ENCODE data around the gene GPR137.
"Not testable (repeated sequence)": the region's sequence is repeated elsewhere in the genome, so short reads cannot be mapped to it uniquely, and the experiment has no call there.

Gene GPR137

DNA sequence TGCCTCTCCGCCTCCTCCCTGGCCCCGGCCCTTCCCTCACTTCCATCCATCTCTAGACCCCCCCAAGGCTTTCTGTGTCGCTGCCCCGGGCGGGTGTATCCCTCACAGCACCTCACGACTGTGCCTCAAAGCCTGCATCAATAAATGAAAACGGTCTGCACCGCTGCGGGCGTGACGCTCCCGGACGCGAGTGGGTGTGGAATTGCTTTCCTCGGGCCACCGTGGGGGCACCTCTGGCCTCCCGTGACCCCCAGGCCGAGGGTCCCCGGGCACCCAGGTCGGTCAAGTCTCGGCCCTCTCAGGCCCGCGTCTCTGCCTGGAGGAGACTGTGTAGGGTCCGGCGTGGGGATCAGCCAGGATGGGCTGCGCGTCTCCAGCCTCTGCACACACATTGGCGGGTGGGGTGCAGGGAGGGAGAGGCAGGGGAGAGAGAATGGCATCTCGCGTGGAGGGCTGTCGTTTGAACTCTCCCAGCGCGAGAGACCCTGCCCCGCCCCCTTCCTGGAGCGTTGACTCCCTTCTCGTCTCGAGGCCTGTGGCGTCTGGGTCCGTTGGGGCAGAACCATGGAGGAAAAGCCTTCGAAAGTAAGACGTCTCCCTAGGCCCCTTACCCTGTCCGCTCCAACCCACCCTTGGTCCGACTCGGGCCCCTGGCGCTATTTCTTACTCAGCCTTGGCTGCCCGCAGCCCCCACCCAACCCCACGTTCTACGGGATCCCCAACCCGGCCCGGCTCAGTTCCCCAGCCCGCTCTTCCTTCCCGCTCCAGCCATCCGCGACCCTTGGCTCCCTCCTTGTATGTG lies 14.4 kb downstream of the GPR137 start, which contains the start of gene CATSPERZ:
Gene CATSPERZ (plus strand): TSS at position 512 of the 802 bp plus-strand sequence. CDS start 53 bp downstream, at position 565.
- no peak for DNase-seq (ENCODE audit: low read depth in 1 of 2, low spot score in 1 of 2)

DNA sequence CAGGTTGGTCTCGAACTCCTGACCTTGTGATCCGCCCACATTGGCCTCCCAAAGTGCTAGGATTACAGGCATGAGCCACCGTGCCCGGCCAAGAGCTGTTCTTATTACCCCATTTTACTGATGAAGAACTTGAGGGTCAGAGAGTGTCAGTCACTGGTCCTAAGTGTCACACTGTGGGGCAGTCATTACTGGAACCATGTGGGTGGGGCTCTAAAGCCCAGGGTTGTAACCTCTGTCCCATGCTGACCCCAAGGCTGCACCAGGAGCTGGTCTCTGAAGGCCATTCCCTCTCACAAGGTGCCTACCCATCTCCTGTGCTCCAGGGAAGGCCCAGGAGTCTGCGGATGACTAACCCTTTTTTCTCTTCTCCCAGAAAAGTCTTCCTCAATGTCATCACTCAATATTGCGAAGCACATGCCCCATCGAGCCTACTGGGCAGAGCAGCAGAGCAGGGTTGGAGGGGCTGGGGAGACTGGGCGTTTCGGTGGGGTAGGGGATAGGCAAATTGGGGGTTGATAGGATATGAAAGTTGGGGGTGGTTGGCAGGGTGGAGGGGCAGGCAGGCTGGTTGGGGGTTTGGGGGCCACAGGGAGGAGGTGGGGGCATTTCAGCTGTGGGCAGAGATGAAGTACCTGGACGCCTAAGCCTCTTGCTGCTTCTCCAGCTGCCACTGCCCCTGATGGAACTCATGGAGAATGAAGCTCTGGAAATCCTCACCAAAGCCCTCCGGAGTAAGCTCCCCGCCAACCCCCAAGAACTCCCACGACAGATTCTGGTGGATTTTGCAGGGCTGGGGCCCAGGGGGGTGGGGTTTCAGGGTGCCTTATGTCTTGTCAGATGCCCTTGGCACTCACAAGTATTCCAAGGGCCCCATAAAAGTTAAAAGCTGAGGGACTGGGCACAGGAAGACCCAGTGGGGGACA lies 17.7 kb downstream of the GPR137 start:
- no peak for DNase-seq (ENCODE audit: low read depth in 1 of 2, low spot score in 1 of 2)

DNA sequence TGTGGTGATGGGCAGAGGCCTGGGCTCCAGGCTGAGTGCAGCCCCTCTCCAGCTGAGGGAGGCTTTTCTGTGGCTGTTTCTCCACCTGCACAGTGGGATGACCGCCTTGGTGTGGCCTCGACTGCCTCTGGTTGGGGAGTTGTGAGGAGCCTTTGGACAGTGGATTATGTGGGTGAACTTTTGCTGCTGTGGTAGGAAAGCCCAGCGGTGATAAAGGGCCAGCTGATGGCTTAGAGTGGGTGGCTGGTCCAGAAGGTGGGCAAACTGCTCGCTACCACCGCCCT lies 18.3 kb downstream of the GPR137 start:
- DNase-seq (ENCODE audit: low read depth in 1 of 2, low spot score in 1 of 2), result no peak

DNA sequence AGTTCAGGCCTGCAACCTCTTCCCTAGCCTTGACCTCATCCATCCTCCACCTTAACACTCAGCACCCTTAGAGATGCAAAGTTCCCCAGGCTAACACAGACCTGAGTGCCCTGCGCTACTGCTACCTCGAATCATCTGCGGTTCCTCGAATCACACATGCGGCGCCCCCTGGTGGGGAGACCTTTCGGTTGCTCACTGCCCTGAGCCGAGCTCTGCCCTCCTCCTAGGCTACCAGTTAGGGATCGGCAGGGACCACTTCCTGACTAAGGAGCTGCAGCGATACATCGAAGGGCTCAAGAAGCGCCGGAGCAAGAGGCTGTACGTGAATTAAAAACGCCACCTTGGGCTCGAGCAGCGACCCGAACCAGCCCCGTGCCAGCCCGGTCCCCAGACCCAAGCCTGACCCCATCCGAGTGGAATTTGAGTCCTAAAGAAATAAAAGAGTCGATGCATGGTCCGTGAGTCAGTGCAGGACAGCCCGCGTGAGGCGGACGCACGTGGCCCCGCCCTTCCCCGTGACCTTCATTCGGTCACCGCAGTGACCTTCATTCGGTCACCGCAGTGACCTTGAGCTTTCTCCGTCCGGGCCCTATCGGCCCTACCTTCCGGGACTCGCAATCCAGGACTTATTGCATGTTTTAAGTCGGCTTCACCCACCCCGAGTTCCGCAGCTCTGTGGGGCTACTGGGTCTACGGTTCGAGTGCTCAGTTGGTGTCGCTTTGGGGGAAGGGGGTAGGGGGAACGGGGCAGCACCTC lies 18.8 kb downstream of the GPR137 start:
- peak; percentile 86 to 96 for DNase-seq (ENCODE audit: low read depth in 1 of 2, low spot score in 1 of 2)

DNA sequence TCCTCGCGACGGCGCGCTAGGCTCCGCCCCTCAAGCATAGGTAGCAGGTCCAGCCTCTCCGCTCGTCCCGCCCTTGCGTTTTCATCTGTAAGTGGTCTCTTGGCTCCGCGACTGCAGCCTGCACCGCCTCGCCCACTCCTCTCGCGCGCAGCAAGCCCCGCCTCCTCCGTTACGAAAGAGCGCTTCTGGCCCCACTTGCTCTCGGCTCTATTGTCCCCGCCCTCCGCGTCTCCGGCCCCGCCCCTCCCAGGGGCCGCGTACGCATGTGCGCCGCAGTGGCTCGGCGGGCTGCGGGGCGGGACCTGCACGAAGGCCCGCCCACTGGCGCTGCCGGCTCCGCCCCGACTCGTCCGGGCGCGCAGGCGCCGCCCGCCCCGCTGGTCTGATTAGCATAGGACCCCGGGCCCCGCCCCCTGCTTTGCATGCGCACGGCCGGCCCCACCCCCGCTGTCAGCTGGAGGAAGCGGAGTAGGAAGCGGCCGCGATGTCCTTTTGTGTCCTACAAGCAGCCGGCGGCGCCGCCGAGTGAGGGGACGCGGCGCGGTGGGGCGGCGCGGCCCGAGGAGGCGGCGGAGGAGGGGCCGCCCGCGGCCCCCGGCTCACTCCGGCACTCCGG lies 19.5 kb downstream of the GPR137 start, which contains the start of gene ESRRA:
Gene ESRRA (plus strand): TSS at position 450 of the 616 bp plus-strand sequence. CDS start 1,656 bp downstream, outside the sequence.
- DNase-seq (ENCODE audit: low read depth in 1 of 2, low spot score in 1 of 2), result peak; percentile 99 to 100

DNA sequence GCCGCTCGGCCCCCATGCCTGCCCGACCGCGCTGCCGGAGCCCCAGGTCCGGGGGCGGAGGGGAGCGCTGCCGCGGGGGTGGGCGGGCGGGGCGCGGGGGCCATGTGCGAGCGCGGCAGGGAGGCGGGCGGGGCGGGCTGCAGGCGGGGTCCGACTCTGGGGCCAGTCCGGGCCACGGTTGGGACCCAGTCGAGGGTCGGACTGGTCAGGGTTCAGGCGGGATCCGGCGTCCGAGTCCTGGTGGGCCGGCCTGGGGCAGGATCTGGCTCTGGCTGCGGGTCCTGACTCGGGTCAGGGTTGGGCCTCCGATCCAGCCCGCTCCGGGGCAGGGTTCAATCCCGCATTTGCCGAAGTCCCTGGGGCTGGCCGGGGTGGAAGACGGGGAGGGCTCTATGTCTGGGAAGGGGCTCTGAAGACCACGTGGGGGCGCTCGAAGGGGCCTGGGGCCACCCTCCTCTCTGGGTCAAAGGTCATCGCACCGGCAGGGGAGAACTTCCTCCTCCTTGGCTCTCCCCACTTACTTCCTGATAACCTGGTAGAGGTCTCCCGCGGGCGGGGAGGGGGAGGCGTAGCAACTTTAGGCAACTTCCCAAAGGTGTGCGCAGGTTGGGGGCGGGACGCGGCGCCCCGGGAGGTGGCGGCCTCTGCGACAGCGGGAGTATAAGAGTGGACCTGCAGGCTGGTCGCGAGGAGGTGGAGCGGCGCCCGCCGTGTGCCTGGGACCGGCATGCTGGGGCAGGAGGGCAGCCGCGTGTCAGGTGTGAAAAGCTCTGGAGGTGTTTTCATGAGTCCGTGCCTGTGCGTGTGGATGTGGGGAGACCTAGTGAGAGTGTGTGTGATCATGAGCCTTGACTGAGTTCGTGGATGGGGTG lies 20.3 kb downstream of the GPR137 start:
- peak; percentile 37 to 55 for DNase-seq (ENCODE audit: low read depth in 1 of 2, low spot score in 1 of 2)

DNA sequence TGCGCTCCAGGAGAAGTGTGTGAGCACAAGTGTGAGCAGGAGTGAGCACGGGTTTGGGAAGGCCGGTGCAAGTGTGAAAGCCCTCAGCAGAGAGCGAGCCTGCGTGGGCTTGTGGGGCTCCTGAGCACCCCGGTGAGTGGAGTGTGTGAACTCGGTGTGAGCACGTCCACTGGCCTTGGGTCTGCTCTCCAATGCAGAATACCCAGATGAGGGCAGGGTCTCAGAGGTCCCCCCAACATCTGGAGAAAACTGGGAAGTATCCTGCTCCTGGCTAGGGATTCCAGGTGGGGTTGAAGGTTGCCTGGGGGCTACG lies 20.9 kb downstream of the GPR137 start:
- DNase-seq (ENCODE audit: low read depth in 1 of 2, low spot score in 1 of 2), result no peak

DNA sequence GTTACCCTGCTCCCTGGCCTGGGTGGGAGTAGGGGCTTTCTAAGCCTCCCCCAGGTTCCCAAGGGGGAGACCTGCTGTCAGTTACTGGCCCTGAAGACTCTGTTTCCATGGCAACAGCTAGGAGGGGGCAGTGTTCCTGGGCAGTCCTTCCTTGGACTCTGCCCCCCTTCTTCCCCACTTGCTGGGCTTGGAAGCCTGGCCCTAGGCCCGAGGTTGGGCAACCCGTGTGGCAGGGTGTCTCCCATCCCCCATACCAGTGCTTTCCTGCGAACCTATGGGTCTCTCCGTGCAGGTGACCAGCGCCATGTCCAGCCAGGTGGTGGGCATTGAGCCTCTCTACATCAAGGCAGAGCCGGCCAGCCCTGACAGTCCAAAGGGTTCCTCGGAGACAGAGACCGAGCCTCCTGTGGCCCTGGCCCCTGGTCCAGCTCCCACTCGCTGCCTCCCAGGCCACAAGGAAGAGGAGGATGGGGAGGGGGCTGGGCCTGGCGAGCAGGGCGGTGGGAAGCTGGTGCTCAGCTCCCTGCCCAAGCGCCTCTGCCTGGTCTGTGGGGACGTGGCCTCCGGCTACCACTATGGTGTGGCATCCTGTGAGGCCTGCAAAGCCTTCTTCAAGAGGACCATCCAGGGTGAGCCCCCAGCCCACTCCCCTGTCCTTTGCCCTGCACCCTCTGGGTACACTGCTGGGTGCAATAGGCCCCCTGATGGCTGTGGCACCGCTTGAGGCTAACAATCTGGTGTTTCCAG lies 21.4 kb downstream of the GPR137 start:
- DNase-seq (ENCODE audit: low read depth in 1 of 2, low spot score in 1 of 2), result no peak

DNA sequence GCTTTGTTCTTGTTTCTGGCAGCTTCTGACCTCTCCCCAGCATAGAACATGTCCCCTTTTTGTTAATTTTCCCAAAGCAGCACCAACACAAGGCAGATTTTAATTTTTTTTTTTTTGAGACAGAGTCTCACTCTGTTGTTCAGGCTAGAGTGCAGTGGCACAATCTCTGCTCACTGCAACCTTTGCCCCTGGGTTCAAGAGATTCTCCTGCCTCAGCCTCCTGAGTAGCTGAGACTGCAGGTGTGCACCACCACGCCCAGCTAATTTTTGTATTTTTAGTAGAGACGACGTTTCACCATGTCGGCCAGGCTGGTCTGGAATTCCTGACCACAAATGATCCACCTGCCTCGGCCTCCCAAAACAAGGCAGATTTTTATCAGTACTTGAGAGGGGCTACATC lies 22.1 kb downstream of the GPR137 start:
- DNase-seq (ENCODE audit: low read depth in 1 of 2, low spot score in 1 of 2), result not testable (repeated sequence)

DNA sequence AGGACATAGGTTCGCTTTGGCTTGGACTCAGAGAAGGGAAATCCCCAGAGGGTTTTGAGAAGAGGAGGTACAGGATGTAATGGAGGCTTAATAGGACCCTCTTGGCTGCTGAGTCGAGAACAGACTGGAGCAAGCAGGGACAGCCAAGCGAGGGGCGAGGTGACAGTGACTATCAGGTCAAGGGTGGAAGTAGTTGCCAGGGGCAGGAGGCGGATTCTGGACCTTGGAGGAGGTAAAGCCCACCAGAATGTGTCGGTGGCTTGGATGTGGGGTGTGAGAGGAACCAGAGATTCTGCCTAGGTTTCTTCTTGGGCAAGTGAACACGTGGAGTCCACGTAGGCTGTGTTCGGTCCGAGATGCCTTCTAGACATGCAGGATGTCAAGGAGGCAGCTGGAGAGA lies 27.3 kb downstream of the GPR137 start:
- no peak for DNase-seq (ENCODE audit: low read depth in 1 of 2, low spot score in 1 of 2)

DNA sequence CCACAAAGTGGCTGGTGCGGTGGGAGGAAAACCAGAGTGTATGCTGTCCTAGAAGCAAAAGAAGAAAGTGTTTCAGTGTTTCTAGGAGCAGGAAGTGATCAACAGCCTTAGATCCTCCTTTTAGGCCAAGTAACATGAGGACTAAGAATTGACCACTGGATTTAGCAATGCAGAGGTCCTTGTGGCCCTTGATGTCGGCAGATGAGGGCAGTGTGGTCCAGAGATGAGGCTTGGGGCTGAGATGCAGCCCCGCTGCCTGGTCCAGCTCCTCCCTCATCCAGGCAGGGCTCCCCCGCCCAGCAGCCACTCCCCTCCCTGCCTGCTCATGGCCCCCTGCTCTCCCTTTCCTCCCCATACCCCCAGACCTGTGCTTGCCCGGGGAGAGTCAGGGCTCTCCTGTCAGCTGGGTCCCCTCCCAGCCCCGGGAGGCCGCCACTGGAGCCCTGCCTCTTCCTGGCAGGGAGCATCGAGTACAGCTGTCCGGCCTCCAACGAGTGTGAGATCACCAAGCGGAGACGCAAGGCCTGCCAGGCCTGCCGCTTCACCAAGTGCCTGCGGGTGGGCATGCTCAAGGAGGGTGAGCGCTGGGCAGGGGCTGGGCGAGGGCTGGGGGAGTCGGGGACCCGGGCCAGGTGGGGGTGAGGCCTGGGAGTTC lies 28.0 kb downstream of the GPR137 start:
- no peak for DNase-seq (ENCODE audit: low read depth in 1 of 2, low spot score in 1 of 2)

DNA sequence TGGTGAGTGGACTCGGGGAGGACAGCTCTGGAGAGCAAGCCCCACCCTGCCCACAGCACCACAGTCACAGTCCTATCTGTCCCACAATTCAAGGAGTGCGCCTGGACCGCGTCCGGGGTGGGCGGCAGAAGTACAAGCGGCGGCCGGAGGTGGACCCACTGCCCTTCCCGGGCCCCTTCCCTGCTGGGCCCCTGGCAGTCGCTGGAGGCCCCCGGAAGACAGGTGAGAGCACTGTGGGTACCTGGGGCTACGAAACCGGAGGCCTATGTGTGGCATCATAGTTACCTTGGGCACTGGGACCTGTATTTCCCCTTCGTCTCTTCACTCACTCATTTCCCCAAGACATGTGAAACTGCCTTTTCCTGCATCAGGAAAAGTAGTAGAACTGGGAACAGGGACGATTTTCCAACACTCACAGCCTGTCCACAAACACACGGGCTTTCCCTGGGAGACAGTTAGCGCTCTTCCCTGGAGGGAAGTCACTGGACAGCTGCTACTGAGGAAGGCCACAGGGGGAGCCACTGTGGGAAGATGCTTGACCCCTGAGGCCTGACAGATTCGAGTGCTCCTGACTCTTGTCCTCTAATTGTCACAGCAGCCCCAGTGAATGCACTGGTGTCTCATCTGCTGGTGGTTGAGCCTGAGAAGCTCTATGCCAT lies 28.6 kb downstream of the GPR137 start:
- no peak for DNase-seq (ENCODE audit: low read depth in 1 of 2, low spot score in 1 of 2)

DNA sequence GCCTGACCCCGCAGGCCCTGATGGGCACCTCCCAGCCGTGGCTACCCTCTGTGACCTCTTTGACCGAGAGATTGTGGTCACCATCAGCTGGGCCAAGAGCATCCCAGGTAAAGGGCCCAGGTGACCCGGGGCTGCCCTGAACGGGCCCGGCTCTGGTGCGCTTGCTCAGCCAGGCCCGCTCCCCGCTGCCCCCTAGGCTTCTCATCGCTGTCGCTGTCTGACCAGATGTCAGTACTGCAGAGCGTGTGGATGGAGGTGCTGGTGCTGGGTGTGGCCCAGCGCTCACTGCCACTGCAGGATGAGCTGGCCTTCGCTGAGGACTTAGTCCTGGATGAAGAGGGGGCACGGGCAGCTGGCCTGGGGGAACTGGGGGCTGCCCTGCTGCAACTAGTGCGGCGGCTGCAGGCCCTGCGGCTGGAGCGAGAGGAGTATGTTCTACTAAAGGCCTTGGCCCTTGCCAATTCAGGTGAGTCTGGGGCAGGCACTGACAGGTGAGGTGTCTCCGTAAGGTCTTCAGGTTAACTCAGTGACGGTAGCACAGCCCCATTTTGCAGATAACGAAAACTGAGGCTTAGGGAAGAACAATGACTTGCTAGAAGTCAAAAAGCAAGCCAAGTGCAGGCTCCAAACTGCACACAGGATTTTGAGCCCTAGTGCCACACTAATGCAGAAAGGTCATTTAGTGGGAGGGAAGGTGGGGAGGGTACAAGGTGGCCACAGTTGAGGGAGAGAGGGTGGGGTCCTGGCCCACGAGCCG lies 29.3 kb downstream of the GPR137 start:
- DNase-seq (ENCODE audit: low read depth in 1 of 2, low spot score in 1 of 2), result no peak

DNA sequence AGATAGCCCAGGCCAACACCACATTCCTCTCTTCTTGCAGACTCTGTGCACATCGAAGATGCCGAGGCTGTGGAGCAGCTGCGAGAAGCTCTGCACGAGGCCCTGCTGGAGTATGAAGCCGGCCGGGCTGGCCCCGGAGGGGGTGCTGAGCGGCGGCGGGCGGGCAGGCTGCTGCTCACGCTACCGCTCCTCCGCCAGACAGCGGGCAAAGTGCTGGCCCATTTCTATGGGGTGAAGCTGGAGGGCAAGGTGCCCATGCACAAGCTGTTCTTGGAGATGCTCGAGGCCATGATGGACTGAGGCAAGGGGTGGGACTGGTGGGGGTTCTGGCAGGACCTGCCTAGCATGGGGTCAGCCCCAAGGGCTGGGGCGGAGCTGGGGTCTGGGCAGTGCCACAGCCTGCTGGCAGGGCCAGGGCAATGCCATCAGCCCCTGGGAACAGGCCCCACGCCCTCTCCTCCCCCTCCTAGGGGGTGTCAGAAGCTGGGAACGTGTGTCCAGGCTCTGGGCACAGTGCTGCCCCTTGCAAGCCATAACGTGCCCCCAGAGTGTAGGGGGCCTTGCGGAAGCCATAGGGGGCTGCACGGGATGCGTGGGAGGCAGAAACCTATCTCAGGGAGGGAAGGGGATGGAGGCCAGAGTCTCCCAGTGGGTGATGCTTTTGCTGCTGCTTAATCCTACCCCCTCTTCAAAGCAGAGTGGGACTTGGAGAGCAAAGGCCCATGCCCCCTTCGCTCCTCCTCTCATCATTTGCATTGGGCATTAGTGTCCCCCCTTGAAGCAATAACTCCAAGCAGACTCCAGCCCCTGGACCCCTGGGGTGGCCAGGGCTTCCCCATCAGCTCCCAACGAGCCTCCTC lies 30.2 kb downstream of the GPR137 start:
- DNase-seq (ENCODE audit: low read depth in 1 of 2, low spot score in 1 of 2), result not testable (repeated sequence)

DNA sequence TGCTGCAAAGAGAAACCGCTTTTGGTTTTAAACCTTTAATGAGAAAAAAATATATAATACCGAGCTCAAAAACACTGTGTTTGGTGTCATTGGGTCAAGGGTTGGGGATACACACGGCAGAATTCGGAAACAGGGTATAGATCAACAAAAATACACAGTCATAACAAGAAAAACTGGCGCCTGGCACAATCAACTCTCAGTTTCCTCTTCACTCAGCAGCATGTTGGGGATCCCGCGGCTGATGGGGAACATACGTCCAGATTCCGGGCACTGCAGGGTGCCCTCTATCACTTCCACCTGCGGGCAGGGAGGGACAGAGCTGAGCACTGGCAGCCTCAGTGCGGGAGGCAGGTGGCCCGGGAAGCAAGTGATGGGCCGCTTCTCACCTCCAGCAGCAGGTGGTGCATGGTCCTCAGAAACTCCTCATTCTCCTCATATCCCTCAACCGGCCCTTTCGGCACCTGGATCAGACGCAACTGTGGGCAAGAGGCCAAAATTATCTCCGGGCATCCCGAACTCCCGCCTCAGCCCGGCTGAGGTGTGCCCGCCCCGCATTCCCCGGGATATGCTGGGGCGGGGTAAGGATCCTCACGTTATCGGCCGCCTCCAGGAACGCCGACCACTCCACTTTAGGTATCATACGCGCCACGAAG lies 31.1 kb downstream of the GPR137 start:
- DNase-seq (ENCODE audit: low read depth in 1 of 2, low spot score in 1 of 2), result no peak

DNA sequence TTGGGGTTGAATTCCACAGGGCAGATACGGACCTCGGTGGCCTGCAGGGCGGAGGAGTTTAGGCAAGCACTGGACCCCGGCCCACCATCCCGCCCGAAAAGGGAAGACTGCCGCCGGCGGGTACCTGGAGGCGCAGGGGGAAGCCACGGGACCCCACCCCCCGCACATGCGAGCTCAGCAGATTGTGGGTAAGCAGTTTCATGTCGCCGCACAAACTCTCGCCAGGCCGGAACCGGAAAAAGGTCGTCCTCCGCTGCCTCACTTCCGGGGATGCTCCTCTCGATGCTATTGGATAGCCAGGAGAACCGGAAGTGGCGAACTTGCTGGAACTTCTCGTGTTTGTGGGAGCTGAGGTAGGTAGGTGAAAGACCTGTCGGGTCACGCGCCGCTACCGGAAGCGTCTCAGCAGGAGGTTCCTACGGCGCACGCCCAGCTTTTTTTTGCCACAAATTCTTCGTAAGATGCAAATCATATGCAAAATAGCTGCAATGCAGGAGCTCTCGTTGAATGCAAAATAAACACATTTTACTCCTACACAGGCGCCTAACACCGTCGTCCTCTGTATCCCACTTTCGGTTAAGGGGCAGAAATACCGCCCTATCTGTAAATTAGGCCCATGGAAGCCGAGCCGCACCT lies 31.8 kb downstream of the GPR137 start, which contains the start of gene TRMT112:
Gene TRMT112 (minus strand): TSS at position 235 of the 636 bp plus-strand sequence. CDS start 33 bp downstream, at position 202.
- peak; percentile 92 to 93 for DNase-seq (ENCODE audit: low read depth in 1 of 2, low spot score in 1 of 2)

All from activated T-helper 1 cell treated with anti-CD3 and anti-CD28 coated beads, Interleukin-2, amount 50 U/mL, for 16 hours (primary cell).